HCT116 (cell line): ENCODE data around the gene SIGMAR1. TPM values are rescaled to one million over a fixed set of nuclear protein-coding genes. Genes with fewer than 3 reads are reported as not detected.

Source experiments
- ATAC-seq: fragments of 200-7000 bp; cut with Tn5 transposase; 2 replicates; pipeline ENCODE4 v1.9.1; 2020; ENCODE audit warnings: mild to moderate bottlenecking, moderate library complexity
- BruUV-seq: library from RNA; stranded (reverse); fragments of 400-500 nt; replicated peaks from 2 replicates; lab custom pipeline; 2021; lab: Mats Ljungman, UMichigan
- CTCF ChIA-PET: fragments of 300-600 bp; sonication (Branson Sonifier 250); formaldehyde crosslinking; loops from one replicate; lab custom pipeline; 2021; ENCODE audit warnings: antibody characterized with exemption; lab: Charles Lee
- POLR2A ChIA-PET: fragments of 300-600, 350-600 bp; sonication (Branson Sonifier 250); formaldehyde crosslinking; loops from one replicate; lab custom pipeline; 2021; ENCODE audit warnings: antibody characterized with exemption; lab: Charles Lee
- RAD21 ChIA-PET, 2 experiments: fragments of 300-600 bp; sonication (Branson Sonifier 250); formaldehyde crosslinking; loops; one replicate each; lab custom pipeline; 2023; ENCODE audit warnings: low total read pairs in 2 of 2; ENCODE audit not compliant: uncharacterized antibody in 2 of 2, unreplicated experiment in 2 of 2, low non-redundant PET in 1 of 2; lab: Charles Lee
- DNase-seq: peaks from one replicate; pipeline ENCODE4 v3.0.0-alpha.2; 2010; ENCODE audit warnings: low read depth, low spot score
- H2AFZ ChIP-seq: fragments of 200-600 bp; shearing (Covaris generic), sonication (generic); 2 replicates; pipeline ENCODE4 v1.6.1; 2017; ENCODE audit warnings: low read depth, mixed run types, mixed read lengths, antibody characterized with exemption, low read length; ENCODE audit not compliant: poor library complexity, severe bottlenecking
- H3K27ac ChIP-seq: 2 replicates; pipeline ENCODE4 v1.5.1; 2012; ENCODE audit warnings: low read depth, low read length
- H3K27me3 ChIP-seq: fragments of 200-600 bp; sonication (generic); 2 replicates; pipeline ENCODE4 v1.6.1; 2016; ENCODE audit warnings: mixed run types, low read length, mixed read lengths; ENCODE audit not compliant: insufficient read depth
- H3K36me3 ChIP-seq, 2 experiments: fragments of 200-500 bp in 1 of 2; fragments of 200-600 bp in 1 of 2; sonication (Bioruptor generic) in 1 of 2; sonication (generic) in 1 of 2; 2 replicates each; pipeline versions ENCODE4 v1.5.1 to v1.6.1; 2014 to 2016; ENCODE audit warnings: low read length in 2 of 2, inconsistent platforms in 1 of 2, mixed read lengths in 1 of 2, mixed run types in 1 of 2; ENCODE audit not compliant: insufficient read depth in 2 of 2, control insufficient read depth in 1 of 2
- H3K4me1 ChIP-seq, 2 experiments: fragments of 200-600 bp in 1 of 2; sonication (generic) in 1 of 2; 2 replicates each; pipeline versions ENCODE4 v1.5.1 to v1.6.1; 2012 to 2017; ENCODE audit warnings: low read length in 2 of 2, inconsistent platforms in 1 of 2, mild to moderate bottlenecking in 1 of 2, mixed read lengths in 1 of 2, mixed run types in 1 of 2, moderate library complexity in 1 of 2; ENCODE audit not compliant: insufficient read depth in 2 of 2, control insufficient read depth in 1 of 2
- H3K4me2 ChIP-seq: fragments of 200-600 bp; sonication (generic); 2 replicates; pipeline ENCODE4 v1.6.1; 2017; ENCODE audit warnings: mixed run types, low read length, mixed read lengths
- H3K4me3 ChIP-seq, 2 experiments: fragments of 200-600 bp in 1 of 2; sonication (generic) in 1 of 2; replicated peaks in 1 of 2; 2 replicates each; pipeline ENCODE4 v1.5.1; 2011 to 2016; ENCODE audit warnings: low read length in 2 of 2, control low read depth in 1 of 2, low read depth in 1 of 2, mild to moderate bottlenecking in 1 of 2, mixed read lengths in 1 of 2, mixed run types in 1 of 2
- H3K79me2 ChIP-seq: fragments of 200-600 bp; sonication (generic); 2 replicates; pipeline ENCODE4 v1.6.1; 2017; ENCODE audit warnings: mild to moderate bottlenecking, mixed run types, low read length, moderate library complexity, mixed read lengths; ENCODE audit not compliant: insufficient read depth
- H3K9ac ChIP-seq: fragments of 200-600 bp; sonication (generic); 2 replicates; pipeline ENCODE4 v1.6.1; 2016; ENCODE audit warnings: low read length, mixed read lengths
- H3K9me2 ChIP-seq: fragments of 200-600 bp; sonication (generic), shearing (Covaris generic); 2 replicates; pipeline ENCODE4 v1.6.1; 2017; ENCODE audit warnings: mixed run types, mild to moderate bottlenecking, moderate library complexity; ENCODE audit not compliant: insufficient read depth
- H3K9me3 ChIP-seq, 2 experiments: fragments of 200-500 bp in 1 of 2; fragments of 200-600 bp in 1 of 2; sonication (Bioruptor generic) in 1 of 2; sonication (generic) in 1 of 2; 2 replicates each; pipeline ENCODE4 v1.6.1; 2014 to 2017; ENCODE audit warnings: low read length in 2 of 2, mixed read lengths in 2 of 2, inconsistent platforms in 1 of 2, low read depth in 1 of 2, mild to moderate bottlenecking in 1 of 2, mixed run types in 1 of 2, moderate library complexity in 1 of 2; ENCODE audit not compliant: control insufficient read depth in 1 of 2, insufficient read depth in 1 of 2
- H4K20me1 ChIP-seq: fragments of 200-600 bp; sonication (generic), shearing (Covaris generic); 2 replicates; pipeline ENCODE4 v1.6.1; 2017; ENCODE audit warnings: mixed run types, mild to moderate bottlenecking, moderate library complexity; ENCODE audit not compliant: insufficient read depth
- CBX3 ChIP-seq: IDR thresholded peaks from 2 replicates; pipeline ENCODE4 v1.6.1; 2012; ENCODE audit warnings: low read depth
- CEBPB ChIP-seq: IDR thresholded peaks from 2 replicates; pipeline ENCODE4 v1.6.1; 2012; ENCODE audit warnings: low read depth
- ELF1 ChIP-seq: IDR thresholded peaks from 2 replicates; pipeline ENCODE4 v1.6.1; 2012; ENCODE audit warnings: low read depth, borderline replicate concordance
- EZH2phosphoT487 ChIP-seq: fragments of 200-600 bp; IDR thresholded peaks from 2 replicates; pipeline ENCODE4 v1.6.1; 2018; ENCODE audit warnings: antibody characterized with exemption, borderline replicate concordance
- FOSL1 ChIP-seq: IDR thresholded peaks from 2 replicates; pipeline ENCODE4 v1.6.1; 2012; ENCODE audit warnings: low read depth
- JUND ChIP-seq: IDR thresholded peaks from 2 replicates; pipeline ENCODE4 v1.6.1; 2012
- POLR2A ChIP-seq: IDR thresholded peaks from 2 replicates; pipeline ENCODE4 v1.7.0; 2011; ENCODE audit warnings: borderline replicate concordance; ENCODE audit not compliant: insufficient read depth, insufficient read length; ENCODE audit errors: extremely low read depth
- POLR2AphosphoS5 ChIP-seq: IDR thresholded peaks from 2 replicates; pipeline ENCODE4 v1.6.1; 2011; ENCODE audit warnings: mild to moderate bottlenecking, low read depth, low read length, moderate library complexity
- RAD21 ChIP-seq: IDR thresholded peaks from 2 replicates; pipeline ENCODE4 v1.6.1; 2012; ENCODE audit warnings: low read depth, mild to moderate bottlenecking
- SIN3A ChIP-seq: IDR thresholded peaks from 2 replicates; pipeline ENCODE4 v1.6.1; 2012; ENCODE audit warnings: low read depth
- SRF ChIP-seq: IDR thresholded peaks from 2 replicates; pipeline ENCODE4 v1.6.1; 2012; ENCODE audit warnings: low read depth
- YY1 ChIP-seq: IDR thresholded peaks from 2 replicates; pipeline ENCODE4 v1.6.1; 2011; ENCODE audit warnings: low read length, low read depth, moderate library complexity, mild to moderate bottlenecking; ENCODE audit not compliant: insufficient replicate concordance; ENCODE audit errors: extremely low read depth
- ZBTB33 ChIP-seq: IDR thresholded peaks from 2 replicates; pipeline ENCODE4 v1.6.1; 2011; ENCODE audit warnings: mild to moderate bottlenecking, low read length, moderate library complexity; ENCODE audit not compliant: insufficient replicate concordance; ENCODE audit errors: extremely low read depth
- ZNF274 ChIP-seq: fragments of 200-500 bp; sonication (Bioruptor generic); IDR thresholded peaks from 2 replicates; pipeline ENCODE4 v1.6.1; 2014; ENCODE audit warnings: mild to moderate bottlenecking, low read depth, low read length, inconsistent platforms
- intact Hi-C: fragments of 100-400 bp; cut with micrococcal nuclease; formaldehyde crosslinking; loops from 2 replicates; pipeline ENCODE4 v1.10.0; 2022
- total RNA-seq: library from RNA; stranded (reverse); gene quantifications from one replicate; pipeline ENCODE4 v1.2.1, GENCODE V29; 2021; ENCODE audit not compliant: unreplicated experiment
- TF ChIP-seq, protein P1 (sequence below), 3 experiments: fragments of 200-600 bp in 1 of 3; sonication (generic) in 1 of 3; IDR thresholded peaks in 2 of 3; conservative IDR thresholded peaks in 1 of 3; 2 replicates each; pipeline ENCODE4 v1.5.1; 2012 to 2017; ENCODE audit warnings: low read depth in 2 of 3, low read length in 2 of 3, antibody characterized with exemption in 1 of 3, borderline replicate concordance in 1 of 3, control low read depth in 1 of 3, mild to moderate bottlenecking in 1 of 3, mixed read lengths in 1 of 3, mixed run types in 1 of 3, moderate library complexity in 1 of 3; ENCODE audit not compliant: insufficient read depth in 1 of 3
- TF ChIP-seq, protein P2 (sequence below): IDR thresholded peaks from 2 replicates; pipeline ENCODE4 v1.6.1; 2012
- TF ChIP-seq, protein P3 (sequence below): IDR thresholded peaks from 2 replicates; pipeline ENCODE4 v1.6.1; 2012

SIGMAR1 gene
- total RNA-seq, 1 experiment from 2014 or later, result 109 TPM

GRCh38 chr9:34630402-34631154 lies 7.0 kb downstream of the SIGMAR1 start:
- H4K20me1 ChIP-seq, result no peaks in the 10 kb centered on the region
- peaks cover 0 to 9% of the 10 kb centered on the region in 2 experiments; a peak in 2 of 4 replicates for H3K36me3 ChIP-seq
- H3K79me2 ChIP-seq, result peaks cover 7% of the 10 kb centered on the region
- ChIA-PET CTCF (interaction anchor here (1.9 kb wide), 1 partner anchor 10 kb away, joined by 4 read pairs; the partner anchor contains the start of gene DCTN3), RAD21 (no interaction called here), POLR2A (interaction anchor here (1.5 kb wide), 1 partner anchor 10 kb away, joined by 3 read pairs; the partner anchor contains the start of gene DCTN3)
- H3K9me3 ChIP-seq, result no peaks in the 10 kb centered on the region
- H3K4me3 ChIP-seq, result no peak overlapping the region
- intact Hi-C loops, result no loop called here
- H3K9me2 ChIP-seq, result no peaks in the 10 kb centered on the region
- DNase-seq (no peak), ATAC-seq (no peak)
- no peak overlapping the region for H2AFZ ChIP-seq
- H3K9ac ChIP-seq, result no peak overlapping the region
- H3K27me3 ChIP-seq, result peaks cover 8% of the 10 kb centered on the region; the same call in 1 of the 2 replicates
- H3K4me2 ChIP-seq, result no peak overlapping the region
- no peak overlapping the region for H3K27ac ChIP-seq
- BruUV-seq, result no TSS peak
- TF ChIP-seq CBX3, result no peak
- no peak for TF ChIP-seq SIN3A
- TF ChIP-seq JUND, result no peak
- TF ChIP-seq FOSL1, result no peak
- no peak for TF ChIP-seq POLR2A
- TF ChIP-seq POLR2AphosphoS5, result no peak
- no peak for TF ChIP-seq SRF
- no peak for TF ChIP-seq ELF1
- no peak for TF ChIP-seq CEBPB
- no peak for TF ChIP-seq YY1
- TF ChIP-seq EZH2phosphoT487, result no peak
- TF ChIP-seq, protein P1, sequence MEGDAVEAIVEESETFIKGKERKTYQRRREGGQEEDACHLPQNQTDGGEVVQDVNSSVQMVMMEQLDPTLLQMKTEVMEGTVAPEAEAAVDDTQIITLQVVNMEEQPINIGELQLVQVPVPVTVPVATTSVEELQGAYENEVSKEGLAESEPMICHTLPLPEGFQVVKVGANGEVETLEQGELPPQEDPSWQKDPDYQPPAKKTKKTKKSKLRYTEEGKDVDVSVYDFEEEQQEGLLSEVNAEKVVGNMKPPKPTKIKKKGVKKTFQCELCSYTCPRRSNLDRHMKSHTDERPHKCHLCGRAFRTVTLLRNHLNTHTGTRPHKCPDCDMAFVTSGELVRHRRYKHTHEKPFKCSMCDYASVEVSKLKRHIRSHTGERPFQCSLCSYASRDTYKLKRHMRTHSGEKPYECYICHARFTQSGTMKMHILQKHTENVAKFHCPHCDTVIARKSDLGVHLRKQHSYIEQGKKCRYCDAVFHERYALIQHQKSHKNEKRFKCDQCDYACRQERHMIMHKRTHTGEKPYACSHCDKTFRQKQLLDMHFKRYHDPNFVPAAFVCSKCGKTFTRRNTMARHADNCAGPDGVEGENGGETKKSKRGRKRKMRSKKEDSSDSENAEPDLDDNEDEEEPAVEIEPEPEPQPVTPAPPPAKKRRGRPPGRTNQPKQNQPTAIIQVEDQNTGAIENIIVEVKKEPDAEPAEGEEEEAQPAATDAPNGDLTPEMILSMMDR (IDR thresholded peaks at IDR 0.05 in 2 of 3, conservative IDR thresholded peaks at IDR 0.05 in 1 of 3; ENCODE audit: borderline replicate concordance in 1 of 3, insufficient read depth in 1 of 3, low read depth in 2 of 3, low read length in 2 of 3), result no peak
- TF ChIP-seq, protein P2, sequence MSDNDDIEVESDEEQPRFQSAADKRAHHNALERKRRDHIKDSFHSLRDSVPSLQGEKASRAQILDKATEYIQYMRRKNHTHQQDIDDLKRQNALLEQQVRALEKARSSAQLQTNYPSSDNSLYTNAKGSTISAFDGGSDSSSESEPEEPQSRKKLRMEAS, result no peak
- no peak for TF ChIP-seq RAD21
- TF ChIP-seq, protein P3, sequence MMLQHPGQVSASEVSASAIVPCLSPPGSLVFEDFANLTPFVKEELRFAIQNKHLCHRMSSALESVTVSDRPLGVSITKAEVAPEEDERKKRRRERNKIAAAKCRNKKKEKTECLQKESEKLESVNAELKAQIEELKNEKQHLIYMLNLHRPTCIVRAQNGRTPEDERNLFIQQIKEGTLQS, result no peak
- TF ChIP-seq ZNF274, result no peak
- TF ChIP-seq ZBTB33, result no peak
- peaks cover 8 to 38% of the 10 kb centered on the region in 2 experiments for H3K4me1 ChIP-seq
